ENCODE measurements around the gene GOLM1.

DNA sequence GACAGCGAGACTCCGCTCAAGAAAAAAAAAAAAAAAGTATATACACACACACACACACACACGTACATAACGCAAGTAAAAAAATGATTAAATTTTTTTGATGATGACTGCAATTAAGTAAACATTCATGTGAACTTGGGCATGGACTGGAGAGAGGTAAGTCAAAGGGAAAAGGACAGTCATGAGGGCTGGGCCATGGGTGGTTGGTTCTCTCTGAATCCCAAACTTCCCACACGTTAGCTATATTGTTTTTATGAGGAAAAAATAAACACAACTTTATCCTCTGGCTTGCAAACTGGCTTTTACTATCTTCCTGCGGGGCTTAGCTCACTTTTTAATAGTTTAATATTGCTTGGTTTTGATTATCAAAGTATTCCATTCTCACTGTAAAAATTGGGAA, 53.7 kb downstream of the GOLM1 start:
- TF ChIP-seq TAF1 (IDR thresholded peaks at IDR 0.05; ENCODE audit: low read depth, low read length) = no peak
- no peak for TF ChIP-seq FOSL1 (IDR thresholded peaks at IDR 0.05; ENCODE audit: insufficient read depth, low read depth, low read length)
- no peak for TF ChIP-seq KDM5A (IDR thresholded peaks at IDR 0.05; ENCODE audit: low read length)
- TF ChIP-seq, protein P1, sequence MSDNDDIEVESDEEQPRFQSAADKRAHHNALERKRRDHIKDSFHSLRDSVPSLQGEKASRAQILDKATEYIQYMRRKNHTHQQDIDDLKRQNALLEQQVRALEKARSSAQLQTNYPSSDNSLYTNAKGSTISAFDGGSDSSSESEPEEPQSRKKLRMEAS (IDR thresholded peaks at IDR 0.05) = no peak
- TF ChIP-seq EP300 (IDR thresholded peaks at IDR 0.05; ENCODE audit: borderline replicate concordance in 1 of 2, low read depth in 2 of 2, low read length in 2 of 2) = no peak
- TF ChIP-seq, protein P2, sequence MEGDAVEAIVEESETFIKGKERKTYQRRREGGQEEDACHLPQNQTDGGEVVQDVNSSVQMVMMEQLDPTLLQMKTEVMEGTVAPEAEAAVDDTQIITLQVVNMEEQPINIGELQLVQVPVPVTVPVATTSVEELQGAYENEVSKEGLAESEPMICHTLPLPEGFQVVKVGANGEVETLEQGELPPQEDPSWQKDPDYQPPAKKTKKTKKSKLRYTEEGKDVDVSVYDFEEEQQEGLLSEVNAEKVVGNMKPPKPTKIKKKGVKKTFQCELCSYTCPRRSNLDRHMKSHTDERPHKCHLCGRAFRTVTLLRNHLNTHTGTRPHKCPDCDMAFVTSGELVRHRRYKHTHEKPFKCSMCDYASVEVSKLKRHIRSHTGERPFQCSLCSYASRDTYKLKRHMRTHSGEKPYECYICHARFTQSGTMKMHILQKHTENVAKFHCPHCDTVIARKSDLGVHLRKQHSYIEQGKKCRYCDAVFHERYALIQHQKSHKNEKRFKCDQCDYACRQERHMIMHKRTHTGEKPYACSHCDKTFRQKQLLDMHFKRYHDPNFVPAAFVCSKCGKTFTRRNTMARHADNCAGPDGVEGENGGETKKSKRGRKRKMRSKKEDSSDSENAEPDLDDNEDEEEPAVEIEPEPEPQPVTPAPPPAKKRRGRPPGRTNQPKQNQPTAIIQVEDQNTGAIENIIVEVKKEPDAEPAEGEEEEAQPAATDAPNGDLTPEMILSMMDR (IDR thresholded peaks at IDR 0.05; ENCODE audit: control extremely low read depth in 1 of 3, insufficient read depth in 1 of 3, low read depth in 1 of 3, low read length in 3 of 3) = no peak
